Measurements from ENCODE around the gene WDR27.

GRCh38 chr6:169668203-169668847 lies 33.5 kb downstream of the WDR27 start:
- no peak for TF ChIP-seq CTCF (IDR thresholded peaks at IDR 0.05 in 2 of 3, conservative IDR thresholded peaks at IDR 0.05 in 1 of 3; ENCODE audit: control insufficient read depth in 2 of 3, extremely low read depth in 1 of 3, insufficient read depth in 1 of 3, low read depth in 3 of 3, low read length in 3 of 3)
- TF ChIP-seq SMAD1 (IDR thresholded peaks at IDR 0.05; ENCODE audit: low read depth, partially characterized antibody): no peak
- TF ChIP-seq EP300 (IDR thresholded peaks at IDR 0.05; ENCODE audit: borderline replicate concordance in 1 of 2, control insufficient read depth in 1 of 2, low read depth in 2 of 2, low read length in 2 of 2): no peak
- no peak for TF ChIP-seq RFX5 (IDR thresholded peaks at IDR 0.05; ENCODE audit: low read depth, low read length)
- TF ChIP-seq RAD21 (IDR thresholded peaks at IDR 0.05; ENCODE audit: insufficient read depth, low read depth, low read length): no peak
- no peak for TF ChIP-seq GABPA (IDR thresholded peaks at IDR 0.05; ENCODE audit: low read depth)
- TF ChIP-seq STAT1 (conservative IDR thresholded peaks at IDR 0.05): no peak
- no peak for TF ChIP-seq REST (IDR thresholded peaks at IDR 0.05; ENCODE audit: low read depth, low read length)
